ENCODE results near the gene FAP.

The FAP gene

GRCh38 chr2:162185541-162186232 lies 57.6 kb downstream of the FAP start:
- no peak for DNase-seq (ENCODE audit: low spot score)
- no peak for TF ChIP-seq CTCF (IDR thresholded peaks at IDR 0.05; ENCODE audit: borderline replicate concordance, control extremely low read depth, extremely low read depth, insufficient read depth, missing control alignments)
- in situ Hi-C loops (cut with MboI; ENCODE audit: low sequenced_read_pairs, unreplicated experiment): no loop called here

- no peak for DNase-seq (ENCODE audit: low spot score)
These were observed 58.3 kb downstream of the FAP start for GRCh38 chr2:162184821-162185450.

GRCh38 chr2:162184359-162184758 lies 58.9 kb downstream of the FAP start:
- in situ Hi-C loops (cut with MboI; ENCODE audit: low sequenced_read_pairs, unreplicated experiment): no loop called here
- DNase-seq (ENCODE audit: low spot score): no peak
- TF ChIP-seq CTCF (IDR thresholded peaks at IDR 0.05; ENCODE audit: borderline replicate concordance, control extremely low read depth, extremely low read depth, insufficient read depth, missing control alignments): no peak

More at GRCh38 chr2:162184821-162185450, 58.3 kb downstream of the FAP start:
- TF ChIP-seq CTCF (IDR thresholded peaks at IDR 0.05; ENCODE audit: borderline replicate concordance, control extremely low read depth, extremely low read depth, insufficient read depth, missing control alignments): no peak
- in situ Hi-C loops (cut with MboI; ENCODE audit: low sequenced_read_pairs, unreplicated experiment): no loop called here

- no peak for DNase-seq (ENCODE audit: low spot score)
- in situ Hi-C loops (cut with MboI; ENCODE audit: low sequenced_read_pairs, unreplicated experiment): no loop called here
- TF ChIP-seq CTCF (IDR thresholded peaks at IDR 0.05; ENCODE audit: borderline replicate concordance, control extremely low read depth, extremely low read depth, insufficient read depth, missing control alignments): no peak
These were observed 60.9 kb downstream of the FAP start for GRCh38 chr2:162182395-162182794.

GRCh38 chr2:162177301-162177700 lies 65.9 kb downstream of the FAP start:
- in situ Hi-C loops (cut with MboI; ENCODE audit: low sequenced_read_pairs, unreplicated experiment): no loop called here
- no peak for DNase-seq (ENCODE audit: low spot score)
- no peak for TF ChIP-seq CTCF (IDR thresholded peaks at IDR 0.05; ENCODE audit: borderline replicate concordance, control extremely low read depth, extremely low read depth, insufficient read depth, missing control alignments)

- TF ChIP-seq CTCF (IDR thresholded peaks at IDR 0.05; ENCODE audit: borderline replicate concordance, control extremely low read depth, extremely low read depth, insufficient read depth, missing control alignments): no peak
- DNase-seq (ENCODE audit: low spot score): no peak
- in situ Hi-C loops (cut with MboI; ENCODE audit: low sequenced_read_pairs, unreplicated experiment): no loop called here
These were observed 67.5 kb downstream of the FAP start for GRCh38 chr2:162175714-162176113.
